HCT116 (cell line): ENCODE measurements around the gene TCEANC.

ENCODE experiments used
- CBX3 ChIP-seq: IDR thresholded peaks from 2 replicates; pipeline ENCODE4 v1.6.1; 2012; ENCODE audit warnings: low read depth
- CTCF ChIP-seq, 3 experiments: fragments of 200-600 bp in 1 of 3; sonication (generic) in 1 of 3; IDR thresholded peaks in 2 of 3; conservative IDR thresholded peaks in 1 of 3; 2 replicates each; pipeline ENCODE4 v1.5.1; 2012 to 2017; ENCODE audit warnings: low read depth in 2 of 3, low read length in 2 of 3, antibody characterized with exemption in 1 of 3, borderline replicate concordance in 1 of 3, control low read depth in 1 of 3, mild to moderate bottlenecking in 1 of 3, mixed read lengths in 1 of 3, mixed run types in 1 of 3, moderate library complexity in 1 of 3; ENCODE audit not compliant: insufficient read depth in 1 of 3
- POLR2A ChIP-seq: IDR thresholded peaks from 2 replicates; pipeline ENCODE4 v1.7.0; 2011; ENCODE audit warnings: borderline replicate concordance; ENCODE audit not compliant: insufficient read depth, insufficient read length; ENCODE audit errors: extremely low read depth
- YY1 ChIP-seq: IDR thresholded peaks from 2 replicates; pipeline ENCODE4 v1.6.1; 2011; ENCODE audit warnings: low read length, low read depth, moderate library complexity, mild to moderate bottlenecking; ENCODE audit not compliant: insufficient replicate concordance; ENCODE audit errors: extremely low read depth

GRCh38 chrX:13638826-13639225, 14.1 kb upstream of the TCEANC start:
- TF ChIP-seq CTCF (IDR thresholded peaks at IDR 0.05 in 2 of 3, conservative IDR thresholded peaks at IDR 0.05 in 1 of 3; ENCODE audit: borderline replicate concordance in 1 of 3, insufficient read depth in 1 of 3, low read depth in 2 of 3, low read length in 2 of 3), result no peak
- no peak for TF ChIP-seq POLR2A
- no peak for TF ChIP-seq YY1
- TF ChIP-seq CBX3, result no peak
